H1 (cell line): ENCODE results near the gene MARCKS. TPM values are rescaled to one million over a fixed set of nuclear protein-coding genes. Genes with fewer than 3 reads are reported as not detected.

Experiments used
- CTCF ChIA-PET: fragments of 300-600 bp; sonication (Branson Sonifier 250); formaldehyde crosslinking; loops from one replicate; lab custom pipeline; 2021; ENCODE audit not compliant: partially characterized antibody; lab: Charles Lee
- POLR2A ChIA-PET: fragments of 300-600 bp; sonication (Branson Sonifier 250); formaldehyde crosslinking; loops from one replicate; lab custom pipeline; 2021; ENCODE audit warnings: inconsistent platforms; ENCODE audit not compliant: partially characterized antibody; lab: Charles Lee
- DNase-seq, 2 experiments: peaks; one replicate each; pipeline versions ENCODE4 v3.0.0 to v3.0.0-alpha.2; 2010 to 2022; ENCODE audit warnings: low spot score in 2 of 2, low read depth in 1 of 2, mixed read lengths in 1 of 2
- FAIRE-seq: peaks from 2 replicates; lab custom pipeline; 2011; peaks lifted over from hg19 to GRCh38; lab: Jason Lieb, UNC
- H2AFZ ChIP-seq: 2 replicates; pipeline ENCODE4 v1.8.1; 2012; ENCODE audit warnings: low read length, inconsistent platforms
- H2AK5ac ChIP-seq: 2 replicates; pipeline ENCODE4 v1.6.1; 2013; ENCODE audit warnings: low read depth, low read length
- H2BK120ac ChIP-seq: replicated peaks from 2 replicates; pipeline ENCODE3; 2013; ENCODE audit warnings: low read depth, low read length, inconsistent platforms
- H2BK12ac ChIP-seq: 2 replicates; pipeline ENCODE4 v1.6.1; 2013; ENCODE audit warnings: low read depth, low read length
- H2BK15ac ChIP-seq: 2 replicates; pipeline ENCODE4 v1.6.1; 2013; ENCODE audit warnings: low read length
- H2BK20ac ChIP-seq: 2 replicates; pipeline ENCODE4 v1.6.1; 2013; ENCODE audit warnings: low read length
- H2BK5ac ChIP-seq: 2 replicates; pipeline ENCODE4 v1.6.1; 2013; ENCODE audit warnings: low read depth, low read length
- H3K14ac ChIP-seq: 2 replicates; pipeline ENCODE4 v1.6.1; 2013; ENCODE audit warnings: inconsistent platforms; ENCODE audit not compliant: insufficient read length
- H3K18ac ChIP-seq: 2 replicates; pipeline ENCODE4 v1.6.1; 2013; ENCODE audit warnings: low read length; ENCODE audit errors: extremely low read depth
- H3K23ac ChIP-seq: 2 replicates; pipeline ENCODE4 v1.6.1; 2013; ENCODE audit warnings: inconsistent platforms; ENCODE audit not compliant: insufficient read length
- H3K23me2 ChIP-seq: 2 replicates; pipeline ENCODE4 v1.6.1; 2013; ENCODE audit warnings: low read depth, low read length
- H3K27ac ChIP-seq: 2 replicates; pipeline ENCODE4 v1.6.1; 2011; ENCODE audit warnings: low read depth, low read length, inconsistent platforms
- H3K27me3 ChIP-seq, 4 experiments: replicated peaks in 1 of 4; 1 replicate in 1 of 4; 2 replicates in 3 of 4; pipeline versions ENCODE4 v1.6.1 to v1.8.1; 2011 to 2013; ENCODE audit warnings: low read length in 3 of 4, mild to moderate bottlenecking in 3 of 4, inconsistent platforms in 2 of 4, mixed read lengths in 2 of 4, moderate library complexity in 1 of 4; ENCODE audit not compliant: control insufficient read depth in 3 of 4, insufficient read depth in 3 of 4; ENCODE audit errors: extremely low read depth in 1 of 4
- H3K36me3 ChIP-seq, 4 experiments: 2 replicates each; pipeline versions ENCODE4 v1.6.1 to v1.8.1; 2011 to 2013; ENCODE audit warnings: mild to moderate bottlenecking in 4 of 4, low read length in 3 of 4, moderate library complexity in 2 of 4, control low read depth in 1 of 4, inconsistent platforms in 1 of 4; ENCODE audit not compliant: insufficient read depth in 4 of 4, control insufficient read depth in 2 of 4
- H3K4ac ChIP-seq: replicated peaks from 2 replicates; pipeline ENCODE3; 2013; ENCODE audit warnings: low read length, low read depth, mixed read lengths, inconsistent platforms; ENCODE audit not compliant: insufficient read length
- H3K4me1 ChIP-seq, 4 experiments: replicated peaks in 1 of 4; 1 replicate in 1 of 4; 2 replicates in 3 of 4; pipeline versions ENCODE4 v1.6.1 to v1.8.1; 2011 to 2013; ENCODE audit warnings: low read length in 3 of 4, inconsistent platforms in 2 of 4, mixed read lengths in 1 of 4; ENCODE audit not compliant: insufficient read depth in 4 of 4, control insufficient read depth in 3 of 4
- H3K4me2 ChIP-seq, 2 experiments: 2 replicates each; pipeline versions ENCODE4 v1.6.1 to v1.8.1; 2011 to 2013; ENCODE audit warnings: low read depth in 2 of 2, low read length in 2 of 2, control low read depth in 1 of 2, inconsistent platforms in 1 of 2, mild to moderate bottlenecking in 1 of 2; ENCODE audit not compliant: insufficient read depth in 1 of 2
- H3K4me3 ChIP-seq, 4 experiments: fragments of 200-600, 300-600 bp in 1 of 4; sonication (generic), shearing (Covaris generic), sonication (Bioruptor Twin) in 1 of 4; 2 replicates each; pipeline versions ENCODE4 v1.5.1 to v1.8.1; 2011 to 2016; ENCODE audit warnings: low read length in 4 of 4, low read depth in 3 of 4, control low read depth in 2 of 4, inconsistent platforms in 2 of 4, mild to moderate bottlenecking in 2 of 4, mixed read lengths in 1 of 4, moderate library complexity in 1 of 4; ENCODE audit not compliant: insufficient read depth in 2 of 4; ENCODE audit errors: extremely low read depth in 1 of 4
- H3K56ac ChIP-seq: replicated peaks from 2 replicates; pipeline ENCODE3; 2013; ENCODE audit warnings: low read depth, mild to moderate bottlenecking, mixed read lengths, low read length, inconsistent platforms; ENCODE audit not compliant: insufficient read length
- H3K79me1 ChIP-seq: 2 replicates; pipeline ENCODE4 v1.6.1; 2013; ENCODE audit warnings: low read depth, low read length, control low read depth
- H3K79me2 ChIP-seq, 2 experiments: 2 replicates each; pipeline versions ENCODE4 v1.6.1 to v1.8.1; 2012 to 2013; ENCODE audit warnings: low read length in 2 of 2, mild to moderate bottlenecking in 2 of 2, inconsistent platforms in 1 of 2; ENCODE audit not compliant: insufficient read depth in 2 of 2, control insufficient read depth in 1 of 2
- H3K9ac ChIP-seq, 4 experiments: replicated peaks in 1 of 4; 1 replicate in 1 of 4; 2 replicates in 3 of 4; pipeline versions ENCODE4 v1.6.1 to v1.8.1; 2011 to 2013; ENCODE audit warnings: low read depth in 3 of 4, low read length in 3 of 4, control low read depth in 2 of 4, mild to moderate bottlenecking in 2 of 4, moderate library complexity in 2 of 4, inconsistent platforms in 1 of 4; ENCODE audit errors: extremely low read depth in 1 of 4
- H3K9me3 ChIP-seq, 2 experiments: 2 replicates each; pipeline versions ENCODE4 v1.6.1 to v1.8.1; 2012 to 2013; ENCODE audit warnings: mild to moderate bottlenecking in 2 of 2, moderate library complexity in 2 of 2, control low read depth in 1 of 2, inconsistent platforms in 1 of 2, low read depth in 1 of 2, low read length in 1 of 2, mixed read lengths in 1 of 2; ENCODE audit not compliant: insufficient read depth in 2 of 2
- H4K20me1 ChIP-seq, 2 experiments: replicated peaks in 1 of 2; 2 replicates each; pipeline versions ENCODE3 to v1.8.1; 2011 to 2013; ENCODE audit warnings: inconsistent platforms in 2 of 2, low read length in 2 of 2, mild to moderate bottlenecking in 1 of 2; ENCODE audit not compliant: insufficient read depth in 2 of 2, control insufficient read depth in 1 of 2
- H4K5ac ChIP-seq: 2 replicates; pipeline ENCODE4 v1.6.1; 2013; ENCODE audit warnings: low read length, low read depth, mixed read lengths, inconsistent platforms; ENCODE audit not compliant: insufficient read length
- H4K8ac ChIP-seq: 2 replicates; pipeline ENCODE4 v1.8.0; 2013; ENCODE audit warnings: mild to moderate bottlenecking, moderate library complexity, low read length, inconsistent platforms; ENCODE audit not compliant: insufficient read depth; ENCODE audit errors: extremely low read depth
- H4K91ac ChIP-seq: replicated peaks from 2 replicates; pipeline ENCODE3; 2013; ENCODE audit warnings: low read length, mixed read lengths, inconsistent platforms; ENCODE audit not compliant: insufficient read length
- CREB1 ChIP-seq: IDR thresholded peaks from 2 replicates; pipeline ENCODE4 v1.6.1; 2012; ENCODE audit warnings: inconsistent platforms
- EZH2 ChIP-seq: fragments of 200-600 bp; sonication (generic); IDR thresholded peaks from 2 replicates; pipeline ENCODE4 v1.7.1; 2012; ENCODE audit warnings: low read depth, mild to moderate bottlenecking, moderate library complexity, low read length, inconsistent platforms; ENCODE audit not compliant: severe bottlenecking
- FOSL1 ChIP-seq: IDR thresholded peaks from 2 replicates; pipeline ENCODE4 v1.6.1; 2011; ENCODE audit warnings: mild to moderate bottlenecking, low read depth, low read length, moderate library complexity; ENCODE audit not compliant: insufficient read depth
- GTF2F1 ChIP-seq: IDR thresholded peaks from 2 replicates; pipeline ENCODE4 v1.6.1; 2012; ENCODE audit warnings: low read depth, low read length, improper control_type of control experiment, borderline replicate concordance
- HDAC2 ChIP-seq, 2 experiments: fragments of 300-600 bp in 1 of 2; sonication (generic) in 1 of 2; IDR thresholded peaks; 2 replicates each; pipeline ENCODE4 v1.6.1; 2011 to 2012; ENCODE audit warnings: low read depth in 2 of 2, low read length in 2 of 2, mild to moderate bottlenecking in 2 of 2, moderate library complexity in 2 of 2, borderline replicate concordance in 1 of 2, inconsistent platforms in 1 of 2
- HDAC6 ChIP-seq: IDR thresholded peaks from one replicate; pipeline ENCODE4 v1.7.1; 2012; ENCODE audit warnings: low read depth, mild to moderate bottlenecking, inconsistent platforms, low read length, moderate library complexity
- MAFK ChIP-seq: IDR thresholded peaks from 2 replicates; pipeline ENCODE4 v1.6.1; 2012; ENCODE audit warnings: low read depth, mild to moderate bottlenecking, improper control_type of control experiment, low read length
- NRF1 ChIP-seq: IDR thresholded peaks from 2 replicates; pipeline ENCODE4 v1.6.1; 2011; ENCODE audit warnings: mild to moderate bottlenecking, low read depth, low read length, improper control_type of control experiment
- POLR2A ChIP-seq, 2 experiments: IDR thresholded peaks; 1 replicate in 1 of 2; 2 replicates in 1 of 2; pipeline ENCODE4 v1.6.1; 2011; ENCODE audit warnings: low read depth in 2 of 2, low read length in 2 of 2, mild to moderate bottlenecking in 2 of 2; ENCODE audit errors: control extremely low read depth in 1 of 2
- RAD21 ChIP-seq, 2 experiments: IDR thresholded peaks in 1 of 2; conservative IDR thresholded peaks in 1 of 2; 2 replicates each; pipeline ENCODE4 v1.6.1; 2011; ENCODE audit warnings: low read depth in 2 of 2, low read length in 2 of 2, improper control_type of control experiment in 1 of 2, inconsistent platforms in 1 of 2, mild to moderate bottlenecking in 1 of 2, moderate library complexity in 1 of 2
- SAP30 ChIP-seq: fragments of 300-600 bp; sonication (generic); IDR thresholded peaks from 2 replicates; pipeline ENCODE4 v1.7.1; 2012; ENCODE audit warnings: low read length, moderate library complexity, mild to moderate bottlenecking, inconsistent platforms; ENCODE audit not compliant: insufficient read depth, insufficient replicate concordance
- WGBS, 2 experiments: shearing (Covaris generic) in 1 of 2; methylation state at CpG; one replicate each; pipeline versions ENCODE4 v1.1.6 to v1.1.7; 2013 to 2015; ENCODE audit warnings: low lambda C conversion rate in 2 of 2, mixed read lengths in 2 of 2, inconsistent platforms in 1 of 2, low coverage in 1 of 2, missing lambda C conversion rate in 1 of 2; ENCODE audit not compliant: insufficient replicate concordance in 2 of 2, insufficient coverage in 1 of 2, insufficient read length in 1 of 2; ENCODE audit errors: extremely low coverage in 1 of 2, missing lambda C conversion rate in 1 of 2; 5-methylcytosine and 5-hydroxymethylcytosine counted together
- polyA plus RNA-seq, 7 experiments: library from polyadenylated mRNA; depleted of rRNA in 3 of 7; stranded (reverse) in 5 of 7; unstranded in 2 of 7; fragments of >200 nt in 5 of 7; fragments of 200-250 nt in 2 of 7; gene quantifications; 1 replicate in 5 of 7; 2 replicates in 1 of 7; 4 replicates in 1 of 7; pipeline versions ENCODE4 v1.2.1 to v1.2.3, GENCODE V29; 2011 to 2013; ENCODE audit warnings: missing spikeins in 2 of 7, mixed read lengths in 2 of 7
- total RNA-seq: library from RNA; stranded (reverse); fragmentation: NEBNext Ultra II Directional; extraction: Animal tissue kit (Norgen Biotek cat#: 25700); gene quantifications from 2 replicates; pipeline ENCODE4 v1.2.1, GENCODE V29; 2021
- TF ChIP-seq, protein P1 (sequence below): IDR thresholded peaks from 2 replicates; pipeline ENCODE4 v1.6.1; 2012; ENCODE audit warnings: low read length, inconsistent platforms

Gene MARCKS
- total and polyA plus RNA-seq, 2 of the 8 experiments (the other 6 are each of a cell fraction or from before 2014, with no cell fraction given): 26.6 to 111 TPM

- Histone ChIP-seq H3K79me2 (no peaks in the 10 kb centered on the region), H2BK20ac (no peak overlapping the region), H3K14ac (no peak overlapping the region), H2AFZ (no peak overlapping the region), H4K91ac (no peak overlapping the region), H2BK120ac (no peak overlapping the region), H3K9ac (no peak overlapping the region), H3K18ac (no peak overlapping the region), H3K9me3 (no peaks in the 10 kb centered on the region), H2BK12ac (no peak overlapping the region), H3K27me3 (no peaks in the 10 kb centered on the region), H3K36me3 (no peaks in the 10 kb centered on the region), H4K5ac (no peak overlapping the region), H4K8ac (no peak overlapping the region), H3K4me3 (no peak overlapping the region), H2AK5ac (no peak overlapping the region), H3K27ac (no peak overlapping the region), H3K4ac (no peak overlapping the region), H4K20me1 (no peaks in the 10 kb centered on the region), H2BK5ac (no peak overlapping the region), H2BK15ac (no peak overlapping the region), H3K23ac (no peak overlapping the region), H3K4me2 (no peak overlapping the region), H3K56ac (no peak overlapping the region), H3K23me2 (no peaks in the 10 kb centered on the region), H3K79me1 (no peaks in the 10 kb centered on the region), H3K4me1 (no peaks in the 10 kb centered on the region)
- CTCF ChIA-PET: interaction anchor here (0.6 kb wide), 1 partner anchor 14 kb away, joined by 4 read pairs; no protein-coding TSS in a partner anchor
- whole genome bisulfite sequencing, 2 experiments: 93% methylated on average over 3 of the region's 3 CpGs; no CpG with 5 or more reads in 1 of the 2 experiments
- FAIRE-seq: no peak
- no peak for DNase-seq
- TF ChIP-seq HDAC2 (IDR thresholded peaks at IDR 0.05; ENCODE audit: borderline replicate concordance in 1 of 2, low read depth in 2 of 2, low read length in 2 of 2) (no peak), MAFK (no peak), GTF2F1 (no peak), SAP30 (no peak), NRF1 (no peak), CREB1 (no peak), POLR2A (IDR thresholded peaks at IDR 0.05; ENCODE audit: control extremely low read depth in 1 of 2, low read depth in 2 of 2, low read length in 2 of 2) (no peak), HDAC6 (no peak), FOSL1 (no peak), RAD21 (IDR thresholded peaks at IDR 0.05 in 1 of 2, conservative IDR thresholded peaks at IDR 0.05 in 1 of 2; ENCODE audit: low read depth in 2 of 2, low read length in 2 of 2) (no peak), EZH2 (no peak)
- TF ChIP-seq, protein P1, sequence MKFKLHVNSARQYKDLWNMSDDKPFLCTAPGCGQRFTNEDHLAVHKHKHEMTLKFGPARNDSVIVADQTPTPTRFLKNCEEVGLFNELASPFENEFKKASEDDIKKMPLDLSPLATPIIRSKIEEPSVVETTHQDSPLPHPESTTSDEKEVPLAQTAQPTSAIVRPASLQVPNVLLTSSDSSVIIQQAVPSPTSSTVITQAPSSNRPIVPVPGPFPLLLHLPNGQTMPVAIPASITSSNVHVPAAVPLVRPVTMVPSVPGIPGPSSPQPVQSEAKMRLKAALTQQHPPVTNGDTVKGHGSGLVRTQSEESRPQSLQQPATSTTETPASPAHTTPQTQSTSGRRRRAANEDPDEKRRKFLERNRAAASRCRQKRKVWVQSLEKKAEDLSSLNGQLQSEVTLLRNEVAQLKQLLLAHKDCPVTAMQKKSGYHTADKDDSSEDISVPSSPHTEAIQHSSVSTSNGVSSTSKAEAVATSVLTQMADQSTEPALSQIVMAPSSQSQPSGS: no peak
- POLR2A ChIA-PET: no interaction called here
Measured at GRCh38 chr6:113813142-113813541, 44.0 kb upstream of the MARCKS start.
